Measurements from ENCODE around the gene AHCYL1.

AHCYL1 gene

DNA sequence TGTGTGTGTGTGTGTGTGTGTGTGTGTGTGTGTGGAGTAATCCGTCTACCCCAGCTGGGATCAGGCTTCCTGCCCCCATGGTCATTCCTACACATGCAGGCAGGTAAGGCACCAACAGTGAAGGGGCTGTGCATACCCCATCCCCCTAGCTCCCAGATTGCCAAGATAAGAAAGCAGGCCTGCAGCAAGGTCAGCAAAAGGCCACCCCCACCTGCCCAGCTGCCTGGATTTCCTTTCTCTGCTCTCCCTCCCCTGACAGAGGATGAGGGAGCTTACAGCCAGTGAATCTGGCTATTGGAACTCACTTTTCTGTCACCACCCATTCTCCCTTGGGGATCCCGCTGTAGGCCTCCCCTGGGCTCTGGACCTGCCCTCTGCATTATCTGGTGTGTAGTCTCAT lies 78.0 kb downstream of the AHCYL1 start:
- no peak for DNase-seq (ENCODE audit: low read depth)

DNA sequence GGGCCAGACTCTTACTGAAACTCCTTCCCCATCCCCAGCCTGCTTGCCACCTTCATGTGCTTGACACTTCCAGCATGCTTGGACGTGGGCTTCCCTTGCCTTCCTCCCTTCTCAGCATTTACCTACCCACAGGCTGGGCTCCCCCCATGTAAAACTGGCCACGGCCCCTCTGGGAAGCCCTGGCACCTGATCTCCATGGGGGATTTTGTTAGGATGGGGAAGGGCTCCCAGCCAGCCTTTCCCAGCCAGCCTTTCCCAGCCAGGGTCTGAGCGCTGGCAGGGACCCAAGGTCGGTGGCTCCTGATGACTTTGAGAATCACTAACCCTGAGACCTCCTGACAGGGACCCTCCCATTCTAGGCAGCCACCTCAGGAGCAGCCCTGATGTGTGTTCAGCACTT lies 79.2 kb downstream of the AHCYL1 start:
- no peak for DNase-seq (ENCODE audit: low read depth)

DNA sequence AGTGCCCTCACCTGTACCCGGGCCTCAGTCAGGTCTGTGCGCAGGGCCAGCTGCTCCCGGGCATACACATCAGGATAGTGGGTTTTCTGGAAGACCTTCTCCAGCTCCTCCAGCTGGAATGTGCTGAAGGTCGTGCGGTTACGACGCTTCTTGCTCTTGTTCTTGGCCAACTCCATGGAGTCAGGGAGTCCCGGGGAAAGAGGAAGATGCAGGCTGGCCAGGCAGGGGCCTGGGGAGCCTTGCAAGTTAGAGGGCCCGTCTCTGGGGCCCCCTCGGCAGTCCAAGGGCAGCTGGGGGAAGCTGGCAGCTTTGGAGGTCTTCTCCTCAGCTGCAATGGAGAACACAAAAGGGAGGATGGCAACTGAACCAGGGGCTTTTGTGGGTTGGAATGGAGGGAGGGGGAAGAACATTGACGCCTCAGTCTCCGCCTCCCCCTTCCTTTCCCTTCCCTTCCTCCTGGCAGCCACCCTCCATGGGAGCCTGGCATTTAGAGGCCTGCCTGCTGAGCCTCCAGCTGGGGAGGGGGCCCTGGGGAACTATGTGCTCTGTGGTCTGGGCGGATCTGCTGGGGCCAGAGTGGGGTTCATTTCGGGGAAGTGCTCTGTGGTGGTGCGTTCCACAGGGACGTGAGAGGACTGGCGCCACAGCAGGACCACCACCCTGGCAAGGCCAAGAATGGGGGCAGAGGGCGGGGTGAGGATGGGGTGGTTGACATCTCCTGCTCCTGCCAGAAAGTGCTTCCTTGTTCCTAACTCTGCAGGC lies 80.2 kb downstream of the AHCYL1 start:
- no peak for DNase-seq (ENCODE audit: low read depth)

DNA sequence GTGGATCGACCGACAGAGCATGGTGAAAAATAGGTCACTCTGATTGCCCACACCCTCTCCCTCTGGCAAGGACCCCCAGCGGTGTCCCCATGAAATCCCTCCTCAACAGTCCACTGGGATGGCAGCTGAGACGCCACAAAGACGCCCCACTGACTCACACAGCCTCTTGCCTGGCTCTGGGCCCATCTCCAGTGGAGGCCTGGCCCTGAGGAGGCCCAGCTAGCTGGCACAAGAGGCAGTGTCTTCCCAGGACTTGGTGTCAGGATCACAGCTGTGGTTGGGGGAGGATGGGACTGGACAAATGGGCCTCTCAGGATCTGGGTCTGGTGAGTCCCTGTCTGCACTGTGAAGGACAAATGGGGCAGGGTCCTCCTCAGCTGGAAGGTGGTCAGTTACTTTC lies 81.3 kb downstream of the AHCYL1 start:
- DNase-seq (ENCODE audit: low read depth) = no peak

DNA sequence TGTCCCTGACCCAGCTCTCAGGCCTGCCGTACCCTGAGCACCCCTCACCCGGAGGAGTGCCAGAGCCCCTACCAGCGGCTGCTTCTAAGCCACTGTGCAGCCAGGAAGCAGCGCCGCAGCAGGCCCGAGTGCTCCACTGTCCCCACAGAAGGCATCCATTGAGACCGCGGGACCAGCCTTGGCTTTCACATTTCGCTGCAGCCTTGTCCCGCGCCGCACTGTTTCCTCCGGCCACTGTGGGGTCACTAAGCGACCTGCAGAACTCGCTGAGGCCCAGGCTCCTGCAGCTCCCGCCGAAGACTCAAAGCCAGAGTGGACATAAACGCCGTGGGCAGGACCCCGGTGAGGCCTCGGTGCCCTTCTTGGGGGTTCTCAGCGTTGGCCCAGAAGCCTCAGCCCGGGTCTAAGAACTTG lies 82.9 kb downstream of the AHCYL1 start:
- DNase-seq (ENCODE audit: low read depth) = no peak

DNA sequence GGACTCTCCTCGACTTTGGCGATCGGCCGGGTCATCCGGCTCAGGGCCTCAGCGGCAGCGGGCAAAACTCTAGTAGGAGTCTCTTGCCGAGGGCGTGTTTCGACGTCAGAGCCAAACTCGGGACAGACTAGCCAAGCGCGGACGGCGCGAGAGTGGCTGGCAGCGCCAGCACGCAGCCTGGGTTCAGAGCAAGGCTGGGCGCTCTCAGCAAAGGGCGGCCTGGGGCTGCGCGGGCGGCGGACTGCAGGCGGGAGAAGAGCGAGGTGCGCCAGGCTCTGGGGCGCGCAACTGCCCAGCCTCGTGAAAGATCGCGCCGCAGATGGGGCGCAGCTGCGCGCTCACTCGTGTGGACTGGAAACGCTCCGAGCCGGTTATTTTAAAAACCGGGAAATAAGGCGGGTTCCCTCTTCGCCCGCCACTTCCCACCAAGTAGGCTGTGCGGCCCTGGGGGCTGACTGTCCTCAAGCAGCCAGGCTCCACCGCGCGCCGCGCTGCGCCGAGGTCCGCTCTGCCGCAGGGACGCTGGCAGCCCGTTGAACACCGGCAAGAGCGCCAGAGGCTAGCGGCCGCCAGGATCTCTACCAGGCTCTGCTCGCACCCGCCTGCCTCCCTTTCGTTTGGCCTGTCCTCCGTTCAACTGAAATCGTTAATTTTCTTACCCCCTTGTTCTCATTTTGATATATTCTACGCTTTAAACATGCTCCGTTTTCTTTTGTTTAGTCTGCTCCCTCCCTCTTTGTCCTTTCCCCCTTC lies 83.5 kb downstream of the AHCYL1 start:
- DNase-seq (ENCODE audit: low read depth) = no peak

DNA sequence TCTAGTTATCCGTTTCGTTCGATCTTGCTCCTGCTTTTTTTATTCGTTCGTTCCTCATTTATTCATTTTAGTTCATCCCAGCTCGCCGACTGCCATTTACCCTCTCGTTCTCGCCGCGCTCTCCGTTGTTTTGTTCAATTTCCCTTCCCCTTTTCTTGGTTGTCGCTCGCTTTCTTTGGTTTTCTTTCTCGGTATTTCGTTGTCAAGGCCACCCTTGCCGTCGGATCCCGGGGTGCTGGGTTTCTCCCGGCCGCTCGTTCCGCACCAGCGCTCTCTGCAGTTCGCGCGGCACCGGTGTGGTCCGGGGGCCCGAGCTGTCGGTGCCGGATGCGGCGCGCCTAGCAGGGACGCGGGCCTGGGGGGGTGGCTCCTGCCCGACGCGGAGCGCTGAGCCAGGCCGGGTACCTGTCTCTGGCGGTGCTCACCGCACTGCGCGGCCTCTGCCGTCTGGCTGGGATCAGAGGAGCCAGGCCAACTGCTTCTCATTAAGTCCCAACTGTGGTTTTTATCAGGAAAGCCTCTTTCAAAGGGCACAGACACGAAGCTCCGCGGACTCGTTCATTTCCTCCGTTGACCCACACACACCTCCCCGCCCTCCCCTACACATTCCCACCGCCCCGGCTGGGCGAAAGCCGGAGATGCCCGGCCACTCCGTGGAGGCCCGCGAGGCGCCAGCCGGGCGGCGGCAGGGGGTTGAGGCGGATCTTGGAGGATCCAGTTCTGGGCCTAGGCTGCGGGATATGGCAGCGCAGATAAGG lies 84.3 kb downstream of the AHCYL1 start:
- DNase-seq (ENCODE audit: low read depth) = no peak

DNA sequence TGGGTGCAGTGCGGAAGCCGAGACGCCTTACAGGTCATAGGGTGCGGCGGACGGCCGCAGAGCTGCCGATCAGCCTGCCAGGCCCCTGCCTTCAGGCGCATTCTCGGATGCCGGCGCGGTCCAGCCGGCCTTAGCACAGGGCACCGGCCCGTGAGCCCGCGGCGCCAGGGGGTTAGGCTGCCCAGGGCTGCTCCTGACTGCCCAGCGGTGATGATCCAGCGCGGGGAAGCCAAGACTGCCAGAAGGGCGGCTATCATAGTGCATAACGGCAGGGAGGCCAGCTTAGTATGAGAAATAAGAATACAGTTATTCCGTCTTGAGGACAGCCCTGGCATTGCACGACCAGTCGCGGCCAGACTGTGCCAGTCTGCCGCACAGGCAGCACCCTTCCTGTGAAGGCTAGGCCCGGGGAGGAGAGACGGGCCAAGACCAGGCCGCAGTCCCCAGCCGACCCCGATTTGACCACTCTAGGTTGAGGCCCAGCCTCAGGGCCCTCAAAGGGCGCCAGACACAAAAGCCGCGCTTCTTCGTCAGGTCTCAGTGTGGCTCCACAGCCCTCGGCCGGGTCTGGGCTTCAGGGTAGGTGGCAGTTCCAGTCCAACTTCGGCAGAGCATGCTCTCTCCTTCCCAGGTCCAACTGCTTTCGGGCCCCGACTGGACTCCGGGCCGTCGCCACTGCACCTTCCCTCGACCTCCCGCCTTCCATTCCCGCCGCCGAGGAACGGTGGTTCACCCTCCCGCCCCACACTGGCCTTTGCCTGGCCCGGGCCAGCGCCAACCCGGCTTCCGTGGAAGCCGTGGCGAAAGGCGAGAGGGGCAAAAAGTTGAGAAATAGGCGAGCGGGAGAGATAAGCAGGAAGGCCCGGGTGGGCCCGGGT lies 85.1 kb downstream of the AHCYL1 start:
- DNase-seq (ENCODE audit: low read depth) = no peak

DNA sequence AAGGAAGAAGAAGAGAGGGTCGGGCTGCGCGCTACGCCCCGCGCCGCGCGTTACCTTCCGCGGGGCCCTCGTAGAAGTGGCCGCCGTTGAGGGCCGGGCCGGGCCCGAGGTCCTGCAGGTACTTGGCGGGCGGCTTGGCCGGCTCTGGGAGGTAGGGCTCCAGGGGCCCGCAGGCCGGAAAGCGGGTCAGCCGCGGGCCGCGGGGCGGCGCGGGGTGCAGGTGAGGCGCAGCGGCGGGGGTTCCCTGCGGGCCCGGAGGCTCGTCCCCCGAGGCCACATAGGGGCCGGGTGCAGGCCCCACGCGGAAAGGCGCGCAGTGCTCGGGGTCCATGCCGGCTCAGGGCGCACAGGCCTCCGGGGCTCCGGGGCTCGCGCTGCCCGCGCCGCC lies 85.7 kb downstream of the AHCYL1 start:
- DNase-seq (ENCODE audit: low read depth) = no peak

DNA sequence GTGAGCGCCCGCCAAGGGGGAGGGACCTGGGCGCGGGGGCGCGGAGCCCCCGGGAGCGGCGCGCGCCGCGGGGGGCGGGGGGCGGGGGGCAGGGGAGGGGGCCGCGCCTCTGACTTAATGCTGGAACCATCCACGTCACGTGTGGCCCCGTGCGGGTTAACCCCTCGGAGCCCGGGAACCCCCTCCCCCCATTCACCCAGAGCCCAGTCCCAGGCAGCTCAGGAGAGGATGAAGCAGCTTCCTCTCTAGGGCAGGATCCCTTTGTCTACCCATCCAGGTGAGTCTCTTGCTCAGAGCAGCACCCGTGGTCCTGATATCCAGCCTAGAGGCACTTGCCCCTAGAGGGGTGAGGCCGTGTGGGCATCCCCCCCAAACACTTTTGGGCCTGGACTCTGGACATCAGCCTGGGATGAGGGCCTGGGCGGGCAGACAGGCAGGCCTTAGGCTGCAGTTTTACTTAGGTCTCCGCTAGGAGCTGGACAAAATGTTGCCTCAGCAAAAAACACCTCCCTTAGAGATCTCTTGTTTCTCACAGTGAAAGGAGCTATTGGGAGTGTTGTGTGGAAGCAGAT lies 86.2 kb downstream of the AHCYL1 start, which contains the start of gene ALX3:
Gene ALX3 (minus strand): TSS at position 2 of the 572 bp plus-strand sequence. CDS start 60 bp downstream, outside the sequence.
- DNase-seq (ENCODE audit: low read depth) = no peak
